Activated B cell treated with CpG ODN at 0.5 μM for 24 hours (primary cell): Measurements from ENCODE around the gene TP73. TPM values are rescaled to one million over a fixed set of nuclear protein-coding genes. Genes with fewer than 3 reads are reported as not detected.

ENCODE experiments used
- ATAC-seq: fragments of 200-7000 bp; cut with Tn5 transposase; one replicate; pipeline ENCODE4 v1.10.0; 2021; ENCODE audit warnings: low read depth, mild to moderate bottlenecking, moderate library complexity
- CTCF ChIA-PET: fragments of 350-600 bp; sonication (Branson Sonifier 250); formaldehyde crosslinking; loops from one replicate; lab custom pipeline; 2021; ENCODE audit warnings: antibody characterized with exemption; lab: Charles Lee
- POLR2A ChIA-PET: fragments of 350-600 bp; sonication (Branson Sonifier 250); formaldehyde crosslinking; loops from one replicate; lab custom pipeline; 2021; ENCODE audit warnings: antibody characterized with exemption; lab: Charles Lee
- DNase-seq: peaks from one replicate; pipeline ENCODE4 v3.0.0; 2022
- H3K27ac Mint-ChIP-seq: one replicate; pipeline ENCODE4 v1.8.0; 2020; ENCODE audit warnings: mixed read lengths
- H3K27me3 Mint-ChIP-seq: one replicate; pipeline ENCODE4 v1.8.0; 2021; ENCODE audit warnings: mixed read lengths
- H3K36me3 Mint-ChIP-seq: one replicate; pipeline ENCODE4 v1.8.0; 2021; ENCODE audit warnings: low read depth, mixed read lengths
- H3K4me1 Mint-ChIP-seq: one replicate; pipeline ENCODE4 v1.8.0; 2021; ENCODE audit warnings: mixed read lengths
- H3K4me3 Mint-ChIP-seq: one replicate; pipeline ENCODE4 v1.8.0; 2020; ENCODE audit warnings: mild to moderate bottlenecking, mixed read lengths
- H3K9me3 Mint-ChIP-seq: one replicate; pipeline ENCODE4 v1.8.0; 2020; ENCODE audit warnings: mixed read lengths
- intact Hi-C: fragments of 100-400 bp; cut with micrococcal nuclease; formaldehyde crosslinking; loops from one replicate; pipeline ENCODE4 v1.15.1; 2024
- total RNA-seq: library from RNA; stranded (reverse); gene quantifications from 2 replicates; pipeline ENCODE4 v1.2.3, GENCODE V29; 2022
- TF ChIP-seq, protein P1 (sequence below): fragments of 200-600 bp; IDR thresholded peaks from one replicate; pipeline ENCODE4 v1.8.0; 2022; ENCODE audit warnings: antibody characterized with exemption, mild to moderate bottlenecking

Gene TP73
- total RNA-seq, 1 donor from 2014 or later = 2.6 TPM

GRCh38 chr1:3681898-3682806 is 29.8 kb downstream of the TP73 start:
- no peak overlapping the region for H3K4me3 Mint-ChIP-seq
- no peak overlapping the region for H3K27ac Mint-ChIP-seq
- TF ChIP-seq, protein P1, sequence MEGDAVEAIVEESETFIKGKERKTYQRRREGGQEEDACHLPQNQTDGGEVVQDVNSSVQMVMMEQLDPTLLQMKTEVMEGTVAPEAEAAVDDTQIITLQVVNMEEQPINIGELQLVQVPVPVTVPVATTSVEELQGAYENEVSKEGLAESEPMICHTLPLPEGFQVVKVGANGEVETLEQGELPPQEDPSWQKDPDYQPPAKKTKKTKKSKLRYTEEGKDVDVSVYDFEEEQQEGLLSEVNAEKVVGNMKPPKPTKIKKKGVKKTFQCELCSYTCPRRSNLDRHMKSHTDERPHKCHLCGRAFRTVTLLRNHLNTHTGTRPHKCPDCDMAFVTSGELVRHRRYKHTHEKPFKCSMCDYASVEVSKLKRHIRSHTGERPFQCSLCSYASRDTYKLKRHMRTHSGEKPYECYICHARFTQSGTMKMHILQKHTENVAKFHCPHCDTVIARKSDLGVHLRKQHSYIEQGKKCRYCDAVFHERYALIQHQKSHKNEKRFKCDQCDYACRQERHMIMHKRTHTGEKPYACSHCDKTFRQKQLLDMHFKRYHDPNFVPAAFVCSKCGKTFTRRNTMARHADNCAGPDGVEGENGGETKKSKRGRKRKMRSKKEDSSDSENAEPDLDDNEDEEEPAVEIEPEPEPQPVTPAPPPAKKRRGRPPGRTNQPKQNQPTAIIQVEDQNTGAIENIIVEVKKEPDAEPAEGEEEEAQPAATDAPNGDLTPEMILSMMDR = no peak
- ATAC-seq = no peak
- CTCF ChIA-PET = no interaction called here
- H3K27me3 Mint-ChIP-seq = peaks cover 2% of the 10 kb centered on the region
- no peaks in the 10 kb centered on the region for H3K36me3 Mint-ChIP-seq
- no peak for DNase-seq
- H3K9me3 Mint-ChIP-seq = no peaks in the 10 kb centered on the region
- H3K4me1 Mint-ChIP-seq = peaks cover 38% of the 10 kb centered on the region
- POLR2A ChIA-PET = no interaction called here
- intact Hi-C loops = no loop called here

- DNase-seq (no peak), ATAC-seq (no peak)
- TF ChIP-seq, protein P1 = no peak
- H3K36me3 Mint-ChIP-seq = no peaks in the 10 kb centered on the region
- intact Hi-C loops = no loop called here
- H3K4me3 Mint-ChIP-seq = no peak overlapping the region
- POLR2A ChIA-PET = interaction anchor here (0.6 kb wide), 1 partner anchor 36 kb away, joined by 3 read pairs; no protein-coding TSS in a partner anchor
- no peaks in the 10 kb centered on the region for H3K9me3 Mint-ChIP-seq
- H3K4me1 Mint-ChIP-seq = peaks cover 28% of the 10 kb centered on the region
- peaks cover 2% of the 10 kb centered on the region for H3K27me3 Mint-ChIP-seq
- no peak overlapping the region for H3K27ac Mint-ChIP-seq
- CTCF ChIA-PET = no interaction called here
These were observed 30.9 kb downstream of the TP73 start for GRCh38 chr1:3683197-3683596.

DNA sequence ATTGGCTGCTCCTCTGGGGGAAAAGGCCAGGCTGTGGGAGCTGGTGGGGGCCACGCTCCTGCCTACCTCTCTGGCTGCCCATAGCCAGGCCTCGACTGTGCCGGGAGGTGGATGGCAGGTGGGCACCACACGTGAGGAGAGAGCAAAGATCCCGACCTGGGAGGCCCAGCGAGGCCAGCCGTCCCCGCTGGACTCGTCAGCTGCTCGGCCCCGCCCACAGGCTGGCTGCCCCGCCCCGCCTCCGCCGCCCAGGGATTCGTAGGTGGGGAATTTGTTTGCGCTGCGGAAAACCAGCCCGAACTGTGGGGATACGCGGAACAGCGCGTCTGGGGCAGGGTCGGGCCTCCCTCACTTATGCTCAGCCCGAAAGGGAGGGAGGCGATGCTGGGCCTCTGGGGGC is 31.7 kb downstream of the TP73 start:
- Mint-ChIP-seq H3K27ac (no peak overlapping the region), H3K27me3 (peaks cover 2% of the 10 kb centered on the region), H3K9me3 (no peaks in the 10 kb centered on the region), H3K4me3 (no peak overlapping the region), H3K36me3 (no peaks in the 10 kb centered on the region), H3K4me1 (peaks cover 22% of the 10 kb centered on the region)
- intact Hi-C loops = no loop called here
- no peak for ATAC-seq
- TF ChIP-seq, protein P1 = no peak
- no peak for DNase-seq
- POLR2A ChIA-PET = no interaction called here
- CTCF ChIA-PET = no interaction called here

DNA sequence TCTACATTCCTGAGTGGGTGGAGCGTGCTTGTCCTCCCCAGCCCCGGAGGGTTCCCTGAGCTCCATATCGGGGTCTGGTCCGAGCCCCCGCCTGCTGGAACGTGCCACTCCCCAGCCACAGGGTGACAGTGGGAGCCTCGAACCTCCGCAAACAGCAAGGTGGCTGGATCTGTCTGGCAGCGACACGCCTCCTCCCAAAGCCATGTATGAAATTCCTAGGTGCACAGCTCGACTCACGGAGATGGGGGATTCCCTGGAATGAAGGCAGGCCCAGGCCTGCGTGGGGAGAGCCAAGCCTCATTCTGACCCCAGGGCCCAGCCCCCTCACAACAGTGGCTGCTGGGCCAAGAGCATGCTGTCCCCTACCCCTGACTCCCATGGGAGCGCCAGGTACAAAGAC is 32.9 kb downstream of the TP73 start:
- H3K36me3 Mint-ChIP-seq = no peaks in the 10 kb centered on the region
- DNase-seq (no peak), ATAC-seq (no peak)
- ChIA-PET CTCF (no interaction called here), POLR2A (interaction anchor here (0.6 kb wide), 1 partner anchor 31 kb away, joined by 3 read pairs; no protein-coding TSS in a partner anchor)
- TF ChIP-seq, protein P1 = no peak
- H3K27ac Mint-ChIP-seq = no peak overlapping the region
- peaks cover 2% of the 10 kb centered on the region for H3K27me3 Mint-ChIP-seq
- intact Hi-C loops = no loop called here
- H3K4me3 Mint-ChIP-seq = no peak overlapping the region
- peaks cover 10% of the 10 kb centered on the region for H3K4me1 Mint-ChIP-seq
- no peaks in the 10 kb centered on the region for H3K9me3 Mint-ChIP-seq

- H3K36me3 Mint-ChIP-seq = no peaks in the 10 kb centered on the region
- no peak overlapping the region for H3K4me3 Mint-ChIP-seq
- ATAC-seq (no peak), DNase-seq (no peak)
- H3K9me3 Mint-ChIP-seq = no peaks in the 10 kb centered on the region
- TF ChIP-seq, protein P1 = no peak
- ChIA-PET POLR2A (interaction anchor here (0.6 to 1.7 kb wide), 2 partner anchors 8 to 30 kb away, joined by 3 to 7 read pairs; no protein-coding TSS in a partner anchor), CTCF (no interaction called here)
- H3K27me3 Mint-ChIP-seq = peaks cover 2% of the 10 kb centered on the region
- intact Hi-C loops = no loop called here
- H3K27ac Mint-ChIP-seq = no peak overlapping the region
- peaks cover 3% of the 10 kb centered on the region for H3K4me1 Mint-ChIP-seq
These were observed 33.6 kb downstream of the TP73 start for GRCh38 chr1:3685906-3686305.
